Stimulated activated CD8-positive, alpha-beta memory T cell treated with anti-CD3 and anti-CD28 coated beads, Interleukin-12 subunit alpha, Interleukin-12 subunit beta, amount 100 ng/mL, for 24 hours (primary cell): ENCODE measurements around the gene WTIP.
"Not testable (repeated sequence)": the region's sequence is repeated elsewhere in the genome, so short reads cannot be mapped to it uniquely, and the experiment has no call there.

ENCODE experiments used
- DNase-seq: peaks from one replicate; pipeline ENCODE4 v3.0.0-alpha.2; 2020; ENCODE audit errors: extremely low read depth

Gene WTIP

GRCh38 chr19:34480971-34481841 lies at the start of gene WTIP:
Gene WTIP, plus strand, starts transcription at chr19:34481758. Its CDS starts 217 bp downstream, at chr19:34481975.
- DNase-seq = no peak

- no peak for DNase-seq
Observed at GRCh38 chr19:34432797-34433196, 48.8 kb upstream of the WTIP start.

- DNase-seq = no peak
Observed at GRCh38 chr19:34436716-34437115, 44.8 kb upstream of the WTIP start.

GRCh38 chr19:34448191-34448590 lies 33.4 kb upstream of the WTIP start:
- no peak for DNase-seq

- DNase-seq = no peak
Observed at GRCh38 chr19:34452723-34453122, 28.8 kb upstream of the WTIP start.

GRCh38 chr19:34454091-34454490 lies 27.5 kb upstream of the WTIP start:
- DNase-seq = no peak

GRCh38 chr19:34454685-34455084 lies 26.9 kb upstream of the WTIP start:
- DNase-seq = no peak

- not testable (repeated sequence) for DNase-seq
Observed at GRCh38 chr19:34455783-34456480, 25.6 kb upstream of the WTIP start.

- no peak for DNase-seq
Observed at GRCh38 chr19:34457446-34457845, 24.1 kb upstream of the WTIP start.

GRCh38 chr19:34458677-34459076 lies 22.9 kb upstream of the WTIP start:
- DNase-seq = no peak

- no peak for DNase-seq
Observed at GRCh38 chr19:34459614-34460013, 21.9 kb upstream of the WTIP start.

- DNase-seq = no peak
Observed at GRCh38 chr19:34461375-34462100, 20.0 kb upstream of the WTIP start.

- not testable (repeated sequence) for DNase-seq
Observed at GRCh38 chr19:34464785-34465184, 16.8 kb upstream of the WTIP start.

GRCh38 chr19:34468409-34468808 lies 13.1 kb upstream of the WTIP start:
- DNase-seq = no peak

- DNase-seq = not testable (repeated sequence)
Observed at GRCh38 chr19:34469026-34469425, 12.5 kb upstream of the WTIP start.

GRCh38 chr19:34471906-34472700 lies 9.5 kb upstream of the WTIP start:
- DNase-seq = no peak

GRCh38 chr19:34474233-34474989 lies 7.1 kb upstream of the WTIP start:
- DNase-seq = no peak

- no peak for DNase-seq
Observed at GRCh38 chr19:34475026-34475974, 6.3 kb upstream of the WTIP start.

- no peak for DNase-seq
Observed at GRCh38 chr19:34475975-34476594, 5.5 kb upstream of the WTIP start.
